ENCODE data around the gene PLA2G10.

DNA sequence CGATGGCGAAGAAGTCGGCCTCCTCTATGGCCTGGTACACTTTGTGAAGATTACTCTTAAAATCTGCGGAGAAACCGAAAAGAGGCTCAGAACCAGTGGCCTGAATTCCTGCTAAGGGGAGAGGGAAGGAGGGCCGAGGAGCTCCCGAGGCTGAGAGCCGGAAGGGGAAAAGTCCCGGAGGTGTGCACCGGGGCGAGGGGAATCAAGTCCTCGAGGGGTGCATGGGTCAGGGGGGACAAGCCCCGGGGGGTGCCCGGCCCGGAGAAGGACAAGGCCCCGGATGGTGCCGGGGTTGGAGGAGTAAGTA lies 64.5 kb downstream of the PLA2G10 start:
- TF ChIP-seq, protein P1, sequence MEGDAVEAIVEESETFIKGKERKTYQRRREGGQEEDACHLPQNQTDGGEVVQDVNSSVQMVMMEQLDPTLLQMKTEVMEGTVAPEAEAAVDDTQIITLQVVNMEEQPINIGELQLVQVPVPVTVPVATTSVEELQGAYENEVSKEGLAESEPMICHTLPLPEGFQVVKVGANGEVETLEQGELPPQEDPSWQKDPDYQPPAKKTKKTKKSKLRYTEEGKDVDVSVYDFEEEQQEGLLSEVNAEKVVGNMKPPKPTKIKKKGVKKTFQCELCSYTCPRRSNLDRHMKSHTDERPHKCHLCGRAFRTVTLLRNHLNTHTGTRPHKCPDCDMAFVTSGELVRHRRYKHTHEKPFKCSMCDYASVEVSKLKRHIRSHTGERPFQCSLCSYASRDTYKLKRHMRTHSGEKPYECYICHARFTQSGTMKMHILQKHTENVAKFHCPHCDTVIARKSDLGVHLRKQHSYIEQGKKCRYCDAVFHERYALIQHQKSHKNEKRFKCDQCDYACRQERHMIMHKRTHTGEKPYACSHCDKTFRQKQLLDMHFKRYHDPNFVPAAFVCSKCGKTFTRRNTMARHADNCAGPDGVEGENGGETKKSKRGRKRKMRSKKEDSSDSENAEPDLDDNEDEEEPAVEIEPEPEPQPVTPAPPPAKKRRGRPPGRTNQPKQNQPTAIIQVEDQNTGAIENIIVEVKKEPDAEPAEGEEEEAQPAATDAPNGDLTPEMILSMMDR (IDR thresholded peaks at IDR 0.05; ENCODE audit: insufficient read depth, low read length): no peak
- no peak for TF ChIP-seq REST (IDR thresholded peaks at IDR 0.05; ENCODE audit: insufficient replicate concordance, low read depth)
- TF ChIP-seq POLR2AphosphoS5 (IDR thresholded peaks at IDR 0.05; ENCODE audit: low read depth): no peak
- no peak; the same call in 1 of the 2 replicates for TF ChIP-seq GABPA (IDR thresholded peaks at IDR 0.05; ENCODE audit: low read depth)
- no peak for TF ChIP-seq SPI1 (IDR thresholded peaks at IDR 0.05; ENCODE audit: borderline replicate concordance, low read depth)

Data from HL-60 (cell line).